ENCODE data around the gene ACTR2. TPM values are rescaled to one million over a fixed set of nuclear protein-coding genes. Genes with fewer than 3 reads are reported as not detected.

Gene ACTR2
- total and polyA plus RNA-seq, 2 of the 13 experiments (the other 11 are each of a cell fraction or from before 2014, with no cell fraction given) = 51.2 to 100 TPM

DNA sequence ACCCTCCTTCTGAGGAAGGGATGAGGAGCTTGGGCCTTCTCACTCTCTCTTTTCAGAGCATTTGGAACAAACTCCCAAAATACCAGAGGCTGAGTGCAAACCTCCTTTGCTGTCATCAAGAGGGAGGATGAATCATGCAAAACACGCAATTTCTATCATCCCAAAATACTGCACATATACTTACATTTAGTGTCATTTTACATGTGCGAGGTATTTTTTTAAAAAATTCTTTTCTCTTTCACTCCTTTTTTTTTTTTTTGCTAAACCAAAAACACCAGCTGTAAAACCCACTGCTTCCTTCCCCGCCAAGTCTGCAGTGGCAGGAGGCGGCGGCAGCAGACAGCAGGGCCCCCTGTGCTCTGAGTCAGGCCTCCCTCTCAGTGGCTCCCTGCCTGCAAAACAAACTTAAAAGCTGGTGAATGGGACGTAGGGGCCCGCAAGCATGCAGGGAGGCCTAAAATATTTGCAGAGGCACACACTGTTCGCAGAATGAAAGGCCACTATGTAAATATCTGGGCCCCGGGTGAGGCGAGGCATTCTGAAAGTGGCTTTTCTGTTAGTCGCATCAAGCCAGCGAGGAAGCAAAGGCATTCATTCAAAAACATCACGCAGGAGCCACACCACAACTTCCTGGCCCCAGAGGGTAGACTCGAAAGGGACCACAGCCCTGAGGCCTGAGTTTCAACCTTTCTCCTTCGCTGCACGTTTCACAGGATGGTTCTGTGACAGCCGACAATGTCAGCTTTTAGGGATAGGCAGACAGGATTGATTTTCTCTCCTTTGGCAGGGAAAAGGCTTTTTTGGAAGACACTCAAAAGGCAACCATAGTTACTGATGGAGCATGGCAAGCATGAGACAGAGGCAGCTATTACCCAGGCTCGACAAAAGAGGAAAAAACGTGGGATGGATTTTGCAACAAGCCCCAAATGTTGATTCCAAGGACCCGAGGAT is 73.4 kb downstream of the ACTR2 start (continued):
- no peak for TF ChIP-seq ZNF180 (CRISPR knock-in tag; IDR thresholded peaks at IDR 0.05; ENCODE audit: borderline replicate concordance, low read depth)
- TF ChIP-seq MYNN (CRISPR knock-in tag; IDR thresholded peaks at IDR 0.05; ENCODE audit: low read depth) = no peak
- no peak for TF ChIP-seq ZZZ3 (CRISPR knock-in tag; IDR thresholded peaks at IDR 0.05; ENCODE audit: borderline replicate concordance)
- no peak for TF ChIP-seq KLF9 (CRISPR knock-in tag; IDR thresholded peaks at IDR 0.05; ENCODE audit: low read depth)
- TF ChIP-seq PRDM4 (CRISPR knock-in tag; IDR thresholded peaks at IDR 0.05; ENCODE audit: borderline replicate concordance) = 0 out of 2 replicates have a peak, but pooled peaks have one; percentile 58
- peak; percentile 83; the same call in 1 of the 2 replicates for TF ChIP-seq ZFP90 (CRISPR knock-in tag; IDR thresholded peaks at IDR 0.05; ENCODE audit: borderline replicate concordance)
- TF ChIP-seq ZMYM4 (CRISPR knock-in tag; IDR thresholded peaks at IDR 0.05) = peak; percentile 82
- peak; percentile 95 for TF ChIP-seq FOXA3 (CRISPR knock-in tag; IDR thresholded peaks at IDR 0.05)
- no peak for TF ChIP-seq SOX6 (IDR thresholded peaks at IDR 0.05)
- TF ChIP-seq SOX6 (CRISPR knock-in tag; IDR thresholded peaks at IDR 0.05) = peak; percentile 92
- TF ChIP-seq HMG20B (CRISPR knock-in tag; conservative IDR thresholded peaks at IDR 0.05) = peak; percentile 87
- TF ChIP-seq ZNF703 (CRISPR knock-in tag; IDR thresholded peaks at IDR 0.05; ENCODE audit: borderline replicate concordance) = no peak; the same call in 1 of the 2 replicates
- no peak for TF ChIP-seq ZNF607 (CRISPR knock-in tag; IDR thresholded peaks at IDR 0.05; ENCODE audit: borderline replicate concordance)
- peak; percentile 95; the same call in 1 of the 2 replicates for TF ChIP-seq CCDC6 (CRISPR knock-in tag; IDR thresholded peaks at IDR 0.05)
- TF ChIP-seq DNMT1 (CRISPR knock-in tag; IDR thresholded peaks at IDR 0.05) = no peak
- TF ChIP-seq, protein P1, sequence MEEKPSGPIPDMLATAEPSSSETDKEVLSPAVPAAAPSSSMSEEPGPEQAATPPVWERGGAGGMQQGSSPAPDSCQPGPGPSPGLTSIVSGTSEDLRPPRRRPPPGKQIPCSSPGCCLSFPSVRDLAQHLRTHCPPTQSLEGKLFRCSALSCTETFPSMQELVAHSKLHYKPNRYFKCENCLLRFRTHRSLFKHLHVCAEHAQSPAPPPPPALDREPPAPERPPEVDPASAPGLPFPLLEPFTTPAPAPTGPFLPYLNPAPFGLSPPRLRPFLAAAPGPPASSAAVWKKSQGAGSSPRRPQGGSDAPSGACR (CRISPR knock-in tag; IDR thresholded peaks at IDR 0.05) = peak; percentile 96
- TF ChIP-seq ZNF468 (CRISPR knock-in tag; IDR thresholded peaks at IDR 0.05) = no peak
- peak; percentile 41 for TF ChIP-seq ASH2L (IDR thresholded peaks at IDR 0.05; ENCODE audit: insufficient read length, low read depth, low read length)
- TF ChIP-seq MAFF (IDR thresholded peaks at IDR 0.05; ENCODE audit: low read depth, low read length) = no peak
- TF ChIP-seq TARDBP (CRISPR knock-in tag; IDR thresholded peaks at IDR 0.05) = peak; percentile 58; the same call in 1 of the 2 replicates
- TF ChIP-seq RBM39 (IDR thresholded peaks at IDR 0.05; ENCODE audit: low read depth, low read length, poor library complexity, severe bottlenecking) = peak; percentile 34
- peak; percentile 75; the same call in 1 of the 2 replicates for TF ChIP-seq ARID4A (CRISPR knock-in tag; IDR thresholded peaks at IDR 0.05; ENCODE audit: borderline replicate concordance)

All from HepG2 (cell line).